BJ (cell line): ENCODE data around the gene OTOA. TPM values are rescaled to one million over a fixed set of nuclear protein-coding genes. Genes with fewer than 3 reads are reported as not detected.
"Not testable (repeated sequence)": the region's sequence is repeated elsewhere in the genome, so short reads cannot be mapped to it uniquely, and the experiment has no call there.

ENCODE experiments used
- CTCF ChIA-PET: fragments of 350-600 bp; formaldehyde crosslinking; extraction: SDS; loops from one replicate; lab custom pipeline; 2021; ENCODE audit warnings: antibody characterized with exemption, inconsistent platforms; lab: Yijun Ruan, JAX
- POLR2A ChIA-PET: fragments of 300-600 bp; sonication (Branson Sonifier 250); formaldehyde crosslinking; extraction: SDS; loops from one replicate; lab custom pipeline; 2021; ENCODE audit warnings: antibody characterized with exemption; lab: Charles Lee
- DNase-seq: peaks from one replicate; pipeline ENCODE4 v3.0.0-alpha.2; 2011; ENCODE audit warnings: low read depth
- H3K27me3 ChIP-seq: 2 replicates; pipeline ENCODE4 v1.6.0; 2011; ENCODE audit warnings: low read length; ENCODE audit not compliant: control insufficient read depth, insufficient read depth
- H3K36me3 ChIP-seq: 2 replicates; pipeline ENCODE4 v1.5.1; 2011; ENCODE audit warnings: low read length; ENCODE audit not compliant: control insufficient read depth, insufficient read depth
- H3K4me3 ChIP-seq: 2 replicates; pipeline ENCODE4 v1.5.1; 2011; ENCODE audit warnings: low read depth, mild to moderate bottlenecking, control low read depth, low read length
- CTCF ChIP-seq: IDR thresholded peaks from 2 replicates; pipeline ENCODE4 v1.5.1; 2011; ENCODE audit warnings: low read depth, mild to moderate bottlenecking, control low read depth, inconsistent platforms, low read length, moderate library complexity; ENCODE audit not compliant: insufficient read depth
- polyA plus RNA-seq: library from polyadenylated mRNA; depleted of rRNA; stranded (reverse); fragments of >200 nt; gene quantifications from 2 replicates; pipeline ENCODE4 v1.2.3, GENCODE V29; 2011

The OTOA gene
- polyA plus RNA-seq, 1 experiment = 0.04 TPM

- ChIA-PET CTCF (interaction anchor here (1.0 to 1.3 kb wide), 3 partner anchors 10 to 44 kb away, joined by 3 read pairs; no protein-coding TSS in a partner anchor), POLR2A (interaction anchor here (0.7 kb wide), 1 partner anchor 10 kb away, joined by 5 read pairs; no protein-coding TSS in a partner anchor)
- Histone ChIP-seq H3K27me3 (no peaks in the 10 kb centered on the region), H3K4me3 (no peak overlapping the region), H3K36me3 (peaks cover 5% of the 10 kb centered on the region; the same call in 1 of the 2 replicates)
- no peak for TF ChIP-seq CTCF
- DNase-seq = peak; percentile 30
Measured at GRCh38 chr16:21628772-21629171, 35.0 kb upstream of the OTOA start.

GRCh38 chr16:21629616-21630539 lies 33.9 kb upstream of the OTOA start:
- H3K27me3 ChIP-seq, H3K36me3 ChIP-seq, DNase-seq, H3K4me3 ChIP-seq, POLR2A ChIA-PET: not testable (repeated sequence)
- CTCF ChIA-PET = interaction anchor here (0.9 to 1.4 kb wide), 4 partner anchors 9 to 45 kb away, joined by 3 to 6 read pairs (median 4); no protein-coding TSS in a partner anchor

- H3K4me3 ChIP-seq, DNase-seq, CTCF ChIA-PET, H3K27me3 ChIP-seq, H3K36me3 ChIP-seq, POLR2A ChIA-PET: not testable (repeated sequence)
Measured at GRCh38 chr16:21630866-21631265, 32.9 kb upstream of the OTOA start.

- H3K4me3 ChIP-seq, DNase-seq, POLR2A ChIA-PET, H3K36me3 ChIP-seq, H3K27me3 ChIP-seq, CTCF ChIA-PET: not testable (repeated sequence)
Measured at GRCh38 chr16:21631376-21631775, 32.4 kb upstream of the OTOA start.

- POLR2A ChIA-PET, H3K27me3 ChIP-seq, H3K36me3 ChIP-seq, H3K4me3 ChIP-seq, DNase-seq, CTCF ChIA-PET: not testable (repeated sequence)
Measured at GRCh38 chr16:21631951-21632575, 31.7 kb upstream of the OTOA start.

- peaks cover 5% of the 10 kb centered on the region; the same call in 1 of the 2 replicates for H3K36me3 ChIP-seq
- ChIA-PET CTCF (interaction anchor here (1.4 kb wide), 1 partner anchor 50 kb away, joined by 3 read pairs; no protein-coding TSS in a partner anchor), POLR2A (no interaction called here)
- no peak for DNase-seq
- H3K4me3 ChIP-seq = no peak overlapping the region
- TF ChIP-seq CTCF = no peak
- no peaks in the 10 kb centered on the region for H3K27me3 ChIP-seq
Measured at GRCh38 chr16:21634216-21634615, 29.6 kb upstream of the OTOA start.

- POLR2A ChIA-PET, H3K36me3 ChIP-seq, H3K27me3 ChIP-seq, DNase-seq, H3K4me3 ChIP-seq: not testable (repeated sequence)
- CTCF ChIA-PET = interaction anchor here (2.3 kb wide), 1 partner anchor 53 kb away, joined by 6 read pairs; no protein-coding TSS in a partner anchor
Measured at GRCh38 chr16:21635694-21636093, 28.1 kb upstream of the OTOA start.
